DND-41 (cell line): ENCODE data around the gene ATXN7.

Source experiments
- ATAC-seq: fragments of 200-7000 bp; cut with Tn5 transposase; 3 replicates; pipeline ENCODE4 v1.9.1; 2021; ENCODE audit warnings: low read depth; ENCODE audit not compliant: insufficient read depth
- DNase-seq: peaks from one replicate; pipeline ENCODE4 v3.0.0-alpha.2; 2020
- H2AFZ ChIP-seq: 2 replicates; pipeline ENCODE4 v1.6.0; 2012; ENCODE audit warnings: low read depth, low read length
- H3K27ac ChIP-seq: 2 replicates; pipeline ENCODE4 v1.5.1; 2012; ENCODE audit warnings: low read length, inconsistent platforms
- H3K27me3 ChIP-seq: fragments of 200-600 bp; sonication (generic); 2 replicates; pipeline ENCODE4 v1.6.0; 2012; ENCODE audit warnings: low read length, mild to moderate bottlenecking, inconsistent platforms; ENCODE audit not compliant: insufficient read depth, poor library complexity
- H3K36me3 ChIP-seq: 2 replicates; pipeline ENCODE4 v1.5.1; 2012; ENCODE audit warnings: low read length, inconsistent platforms; ENCODE audit not compliant: insufficient read depth
- H3K4me1 ChIP-seq: 2 replicates; pipeline ENCODE4 v1.5.1; 2012; ENCODE audit warnings: mild to moderate bottlenecking, low read length; ENCODE audit not compliant: insufficient read depth
- H3K4me2 ChIP-seq: 2 replicates; pipeline ENCODE4 v1.6.0; 2012; ENCODE audit warnings: mild to moderate bottlenecking, moderate library complexity, low read length, inconsistent platforms; ENCODE audit not compliant: insufficient read depth
- H3K4me3 ChIP-seq, 2 experiments: fragments of 200-600 bp in 1 of 2; shearing (Covaris generic) in 1 of 2; 2 replicates each; pipeline ENCODE4 v1.5.1; 2012 to 2016; ENCODE audit warnings: inconsistent platforms in 2 of 2, low read length in 2 of 2, mild to moderate bottlenecking in 2 of 2, low read depth in 1 of 2, moderate library complexity in 1 of 2
- H3K79me2 ChIP-seq: 2 replicates; pipeline ENCODE4 v1.6.0; 2012; ENCODE audit warnings: low read length, inconsistent platforms; ENCODE audit not compliant: insufficient read depth
- H3K9ac ChIP-seq: 2 replicates; pipeline ENCODE4 v1.6.0; 2012; ENCODE audit warnings: low read depth, mild to moderate bottlenecking, inconsistent platforms, low read length, moderate library complexity
- H3K9me3 ChIP-seq: 2 replicates; pipeline ENCODE4 v1.5.1; 2012; ENCODE audit warnings: low read length, moderate library complexity, mild to moderate bottlenecking, inconsistent platforms; ENCODE audit not compliant: insufficient read depth, severe bottlenecking
- H4K20me1 ChIP-seq: 2 replicates; pipeline ENCODE4 v1.6.0; 2012; ENCODE audit warnings: low read length; ENCODE audit not compliant: insufficient read depth
- CTCF ChIP-seq: IDR thresholded peaks from 2 replicates; pipeline ENCODE4 v1.5.1; 2012; ENCODE audit warnings: borderline replicate concordance, low read length, moderate library complexity, mild to moderate bottlenecking; ENCODE audit not compliant: poor library complexity, severe bottlenecking; ENCODE audit errors: extremely low read depth
- EZH2 ChIP-seq: IDR thresholded peaks from 3 replicates; pipeline ENCODE4 v1.6.1; 2012; ENCODE audit warnings: borderline replicate concordance, low read depth, mild to moderate bottlenecking, moderate library complexity, low read length, inconsistent platforms; ENCODE audit not compliant: severe bottlenecking

Gene ATXN7

GRCh38 chr3:63900459-63900858 is 36.8 kb downstream of the ATXN7 start:
- H3K27ac ChIP-seq = no peak overlapping the region
- TF ChIP-seq EZH2 = no peak
- no peak for TF ChIP-seq CTCF
- no peak overlapping the region for H2AFZ ChIP-seq
- no peaks in the 10 kb centered on the region for H3K4me1 ChIP-seq
- no peak overlapping the region for H3K4me3 ChIP-seq
- H3K4me2 ChIP-seq = no peak overlapping the region
- peaks cover 55% of the 10 kb centered on the region for H3K79me2 ChIP-seq
- peaks cover 50% of the 10 kb centered on the region for H3K36me3 ChIP-seq
- H3K9me3 ChIP-seq = no peaks in the 10 kb centered on the region
- peaks cover 21% of the 10 kb centered on the region for H4K20me1 ChIP-seq
- DNase-seq (no peak), ATAC-seq (no peak)
- H3K9ac ChIP-seq = no peak overlapping the region
- H3K27me3 ChIP-seq = no peaks in the 10 kb centered on the region

- TF ChIP-seq EZH2 (no peak), CTCF (no peak)
- Histone ChIP-seq H3K4me3 (no peak overlapping the region), H3K4me1 (peaks cover 13% of the 10 kb centered on the region), H3K79me2 (peaks cover 40% of the 10 kb centered on the region), H3K27me3 (no peaks in the 10 kb centered on the region), H3K27ac (no peak overlapping the region), H3K9me3 (no peaks in the 10 kb centered on the region), H4K20me1 (peaks cover 17% of the 10 kb centered on the region), H3K4me2 (no peak overlapping the region), H3K36me3 (peaks cover 23% of the 10 kb centered on the region), H3K9ac (no peak overlapping the region), H2AFZ (no peak overlapping the region)
- DNase-seq = no peak
- no peak for ATAC-seq
Observed at GRCh38 chr3:63905731-63906620, 42.3 kb downstream of the ATXN7 start.

GRCh38 chr3:63908081-63908736 is 44.5 kb downstream of the ATXN7 start:
- Histone ChIP-seq H3K4me2 (no peak overlapping the region), H3K4me1 (peaks cover 26% of the 10 kb centered on the region), H2AFZ (no peak overlapping the region), H3K27me3 (no peaks in the 10 kb centered on the region), H3K27ac (no peak overlapping the region), H4K20me1 (peaks cover 7% of the 10 kb centered on the region; the same call in 1 of the 2 replicates), H3K79me2 (peaks cover 31% of the 10 kb centered on the region), H3K4me3 (no peak overlapping the region), H3K9me3 (no peaks in the 10 kb centered on the region), H3K9ac (no peak overlapping the region), H3K36me3 (peaks cover 15% of the 10 kb centered on the region)
- DNase-seq = no peak
- ATAC-seq = no peak
- TF ChIP-seq CTCF (no peak), EZH2 (no peak)
